Medulla oblongata (tissue), 1 donor: ENCODE results near the gene SAG.
"Not testable (repeated sequence)": the region's sequence is repeated elsewhere in the genome, so short reads cannot be mapped to it uniquely, and the experiment has no call there.

ENCODE experiments used
- DNase-seq: peaks from one replicate; pipeline ENCODE4 v3.0.0-alpha.2; 2015; ENCODE audit errors: extremely low spot score

SAG gene

DNA sequence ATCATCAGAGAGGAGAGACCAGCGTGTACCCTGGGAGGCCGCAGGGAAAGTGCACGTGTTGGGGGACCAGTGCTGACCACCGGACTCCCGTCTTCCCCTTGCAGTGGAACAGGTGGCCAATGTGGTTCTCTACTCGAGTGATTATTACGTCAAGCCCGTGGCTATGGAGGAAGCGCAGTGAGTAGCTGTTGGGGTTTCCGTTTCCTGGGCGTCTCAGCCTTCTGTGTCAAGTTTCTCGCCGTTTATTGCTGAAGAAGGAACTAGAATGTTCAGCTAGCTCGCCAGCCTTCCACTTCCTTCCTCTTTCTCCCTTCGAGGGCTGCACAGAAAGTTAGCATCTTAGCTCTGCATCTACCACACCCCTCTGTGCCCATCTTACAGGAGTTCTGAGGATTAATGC is 23.9 kb downstream of the SAG start:
- DNase-seq = peak; percentile 91

DNA sequence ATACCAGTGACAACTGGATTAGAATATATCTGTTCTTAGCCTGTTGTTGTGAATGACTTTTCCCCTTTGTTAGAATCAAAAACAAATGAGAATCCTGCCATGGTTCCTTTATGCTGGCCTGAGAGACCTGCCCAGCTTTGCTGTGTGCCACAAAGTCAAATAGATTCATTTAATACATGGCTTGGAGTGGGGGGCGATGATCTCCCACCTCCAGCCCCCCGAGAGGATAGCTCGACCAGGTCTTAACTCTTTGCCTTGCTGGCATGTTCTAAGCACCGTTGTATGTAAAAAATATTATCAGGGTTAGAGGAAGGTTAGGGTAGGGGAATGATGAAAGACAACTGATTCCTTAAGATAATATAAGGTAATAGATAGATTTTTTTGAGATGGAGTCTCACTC is 24.5 kb downstream of the SAG start:
- DNase-seq = no peak

DNA sequence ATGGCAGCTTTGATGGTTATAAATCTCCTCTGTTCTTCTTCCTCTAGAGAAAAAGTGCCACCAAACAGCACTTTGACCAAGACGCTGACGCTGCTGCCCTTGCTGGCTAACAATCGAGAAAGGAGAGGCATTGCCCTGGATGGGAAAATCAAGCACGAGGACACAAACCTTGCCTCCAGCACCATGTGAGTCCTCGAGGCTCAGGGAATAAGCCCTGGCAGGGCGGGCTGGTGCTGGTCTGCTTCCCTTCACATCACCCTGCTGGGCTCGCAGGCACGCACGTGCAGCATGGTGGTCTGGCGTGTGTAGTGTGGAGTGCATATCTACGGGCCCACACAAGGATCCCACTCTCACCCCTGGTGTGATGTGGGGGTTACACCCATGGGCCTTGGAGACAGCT is 27.3 kb downstream of the SAG start:
- DNase-seq = no peak

DNA sequence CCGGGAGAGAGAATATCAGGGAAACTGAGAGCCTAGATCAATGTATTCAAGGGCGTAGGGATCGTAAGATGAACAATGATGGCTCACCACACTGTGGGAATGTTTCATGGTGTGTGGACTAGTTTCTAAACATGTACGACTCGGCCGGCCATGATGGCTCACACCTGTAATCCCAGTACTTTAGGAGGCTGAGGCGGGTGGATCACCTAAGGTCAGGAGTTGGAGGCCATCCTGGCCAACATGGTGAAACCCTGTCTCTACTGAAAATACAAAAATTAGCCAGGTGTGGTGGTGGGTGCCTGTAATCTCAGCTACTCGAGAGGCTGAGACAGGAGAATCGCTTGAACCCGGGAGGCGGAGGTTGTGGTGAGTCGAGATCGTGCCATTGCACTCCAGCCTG is 28.5 kb downstream of the SAG start:
- not testable (repeated sequence) for DNase-seq

DNA sequence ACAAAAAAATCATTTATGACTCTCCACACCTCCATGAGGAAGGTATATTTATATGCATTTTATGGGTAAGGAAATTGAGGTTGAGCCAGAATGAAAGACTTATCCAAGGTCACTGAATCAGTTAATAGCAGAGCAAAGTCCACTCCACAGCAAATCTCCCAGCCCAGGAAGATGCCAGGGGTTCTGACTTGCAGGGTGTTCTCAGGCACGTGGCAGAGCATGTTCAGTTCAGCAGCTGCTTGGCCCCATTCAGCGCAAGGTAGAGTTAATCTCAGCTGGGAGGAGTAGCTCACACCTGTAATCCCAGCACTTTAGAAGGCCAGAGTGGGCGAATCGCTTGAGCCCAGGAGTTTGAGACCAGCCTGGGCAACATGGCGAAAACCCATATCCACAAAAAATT is 28.9 kb downstream of the SAG start:
- no peak for DNase-seq

DNA sequence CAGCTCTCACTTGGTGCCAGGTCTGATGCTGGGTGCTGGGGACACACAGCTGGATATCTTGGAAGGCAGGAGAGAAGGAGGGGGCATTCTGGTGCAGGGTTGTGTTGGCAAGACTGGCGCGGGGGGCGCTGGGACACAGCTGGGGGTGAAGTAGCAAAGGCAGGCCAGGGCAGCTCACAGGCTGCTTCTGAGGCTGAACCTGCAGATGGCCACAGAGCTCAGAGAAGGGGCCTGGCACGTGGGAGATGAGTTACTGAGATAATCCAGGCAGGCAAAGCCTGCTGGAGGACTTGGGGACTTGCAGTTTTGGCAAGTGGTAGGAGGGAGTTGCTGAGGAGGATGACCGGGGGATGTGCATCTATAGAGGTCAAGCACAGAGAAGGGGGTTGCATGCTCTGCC is 30.4 kb downstream of the SAG start:
- DNase-seq = no peak

DNA sequence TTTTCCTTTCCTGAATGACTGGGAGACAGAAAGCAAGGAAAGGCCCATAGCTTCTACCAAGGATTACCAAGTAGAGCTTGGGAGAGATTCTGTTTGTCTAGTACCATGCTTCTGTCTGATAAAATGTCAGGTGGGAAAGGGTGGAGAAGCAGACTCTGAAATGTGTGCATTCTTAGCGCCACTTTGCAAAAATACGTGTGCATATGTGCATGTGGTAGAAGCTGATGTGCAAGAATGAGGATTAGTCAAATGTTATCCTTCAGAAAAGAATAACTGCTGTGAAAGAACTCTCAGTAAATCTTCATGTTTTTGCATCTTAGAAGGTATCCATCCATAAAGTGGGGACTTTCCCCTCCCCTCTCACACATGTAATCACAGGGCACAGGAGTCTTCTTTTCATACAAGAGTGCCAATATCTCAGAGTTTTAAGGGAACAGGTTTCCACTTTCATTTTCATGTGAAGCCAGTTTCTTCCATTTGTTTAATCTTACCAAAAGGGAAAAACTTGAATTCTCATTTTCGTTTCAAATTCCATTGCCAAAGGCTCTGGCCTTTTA is 31.3 kb downstream of the SAG start:
- no peak for DNase-seq

DNA sequence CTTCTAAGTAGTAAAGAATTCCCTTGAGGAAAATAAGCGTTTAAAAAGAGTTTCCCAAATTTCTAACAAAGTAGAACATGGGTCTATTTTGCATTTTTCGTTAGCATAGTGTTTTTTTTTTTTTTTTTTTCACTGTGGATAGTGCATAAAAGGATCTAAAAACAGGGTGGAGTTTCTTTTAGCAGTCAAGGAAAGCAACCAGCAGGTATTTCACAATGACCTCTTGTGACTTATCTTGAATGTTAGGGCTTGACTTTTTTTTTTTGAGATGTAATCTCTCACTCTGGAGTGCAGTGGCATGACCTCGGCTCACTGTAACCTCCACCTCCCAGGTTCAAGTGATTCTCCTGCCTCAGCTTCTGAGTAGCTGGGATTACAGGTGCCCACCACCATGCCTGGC is 31.8 kb downstream of the SAG start:
- no peak for DNase-seq

DNA sequence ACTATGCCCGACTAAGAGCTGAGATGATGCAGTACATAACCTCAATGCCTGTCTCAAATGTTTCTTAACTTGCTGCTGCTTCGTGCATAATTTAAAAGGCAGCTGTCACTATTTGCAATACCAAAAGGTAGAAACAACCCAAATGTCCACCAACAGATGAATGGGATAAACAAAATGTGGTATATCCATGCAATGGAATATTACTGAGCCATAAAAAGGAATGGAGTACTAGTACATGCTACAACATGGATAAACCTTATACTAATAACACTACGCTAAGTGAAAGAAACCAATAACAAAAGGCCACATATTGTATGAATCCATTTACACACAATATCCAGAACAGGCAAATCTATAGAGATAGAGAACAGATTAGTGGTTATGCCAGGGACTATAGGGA is 33.7 kb downstream of the SAG start:
- DNase-seq = no peak

DNA sequence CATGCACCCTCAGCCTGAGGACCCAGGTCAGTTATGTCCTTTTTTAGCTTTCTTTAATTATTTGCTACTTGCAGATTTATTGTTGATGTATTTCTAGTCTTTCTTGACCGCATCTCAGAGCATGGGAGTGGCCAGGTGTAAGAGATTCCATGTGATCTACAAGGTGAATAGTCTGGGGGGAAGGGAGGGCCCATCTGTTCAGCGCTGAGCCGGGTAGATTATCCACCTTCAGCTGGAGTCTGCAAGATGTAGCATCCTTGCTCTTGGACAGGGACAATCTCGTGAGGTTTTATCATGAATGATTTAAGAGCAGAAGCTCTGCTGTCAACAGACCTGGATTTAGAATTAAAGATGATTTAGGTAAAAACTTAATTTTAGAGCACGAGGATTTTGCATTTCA is 34.7 kb downstream of the SAG start:
- no peak for DNase-seq

DNA sequence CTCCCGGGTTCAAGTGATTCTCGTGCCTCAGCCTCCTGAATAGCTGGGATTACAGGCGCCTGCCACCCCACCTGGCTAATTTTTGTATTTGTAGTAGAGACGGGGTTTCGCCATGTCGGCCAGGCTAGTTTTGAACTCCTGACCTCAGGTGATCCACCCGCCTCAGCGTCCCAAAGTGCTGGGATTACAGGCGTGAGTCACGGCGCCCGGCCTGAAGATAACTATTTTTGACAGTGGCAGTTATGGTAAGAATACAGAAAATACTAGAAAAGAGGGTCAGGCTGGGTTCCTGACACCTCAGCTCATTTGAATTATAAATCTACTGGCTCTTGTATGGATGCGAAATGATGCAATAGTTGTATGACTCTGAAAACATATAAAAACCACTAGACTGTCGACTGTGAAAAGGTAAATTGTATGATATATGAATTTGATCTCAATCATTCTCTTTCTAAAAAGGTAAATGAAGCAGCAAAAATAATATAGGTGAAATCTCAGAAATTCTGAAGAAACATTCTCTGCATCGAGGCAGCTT is 35.6 kb downstream of the SAG start:
- DNase-seq = no peak

DNA sequence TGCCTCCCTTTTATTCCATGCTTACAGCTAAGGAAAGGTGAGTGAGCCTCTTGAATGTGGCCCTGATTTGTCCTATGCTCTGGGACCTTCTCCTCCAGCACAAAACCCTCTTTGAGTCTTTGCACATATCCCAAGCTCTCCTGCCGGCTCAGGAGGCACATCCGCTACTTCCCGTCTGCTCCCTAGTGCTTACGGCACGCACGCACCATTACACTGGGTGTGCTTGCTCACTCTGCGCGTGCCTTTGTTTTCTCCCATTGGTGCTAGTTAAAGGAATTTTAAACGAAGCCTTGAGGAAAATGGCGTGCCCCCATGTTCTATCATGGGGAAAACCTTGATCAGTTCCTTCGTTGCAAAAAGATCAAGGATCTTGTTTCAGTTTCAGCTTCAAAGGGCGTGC is 38.8 kb downstream of the SAG start:
- no peak for DNase-seq

DNA sequence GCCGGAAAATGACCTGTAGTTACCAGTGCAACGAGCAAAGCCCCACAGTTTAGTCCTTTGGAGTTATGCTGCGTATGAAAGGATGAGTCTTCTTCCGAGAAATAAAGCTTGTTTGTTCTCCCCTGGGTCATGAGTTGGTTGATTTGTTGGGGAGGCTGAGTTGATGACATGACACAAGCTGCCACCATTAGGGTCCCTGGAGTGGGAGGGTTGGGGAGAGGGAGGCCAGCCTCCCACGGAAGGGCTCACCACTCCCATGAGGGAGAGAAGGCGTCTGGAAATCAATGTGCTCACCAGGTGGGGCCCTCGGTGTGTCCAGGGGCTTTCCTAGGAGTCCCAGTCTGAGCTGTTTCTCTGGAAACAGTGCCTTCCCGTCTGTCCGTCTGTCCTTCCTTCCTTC is 39.3 kb downstream of the SAG start:
- DNase-seq = peak; percentile 72

DNA sequence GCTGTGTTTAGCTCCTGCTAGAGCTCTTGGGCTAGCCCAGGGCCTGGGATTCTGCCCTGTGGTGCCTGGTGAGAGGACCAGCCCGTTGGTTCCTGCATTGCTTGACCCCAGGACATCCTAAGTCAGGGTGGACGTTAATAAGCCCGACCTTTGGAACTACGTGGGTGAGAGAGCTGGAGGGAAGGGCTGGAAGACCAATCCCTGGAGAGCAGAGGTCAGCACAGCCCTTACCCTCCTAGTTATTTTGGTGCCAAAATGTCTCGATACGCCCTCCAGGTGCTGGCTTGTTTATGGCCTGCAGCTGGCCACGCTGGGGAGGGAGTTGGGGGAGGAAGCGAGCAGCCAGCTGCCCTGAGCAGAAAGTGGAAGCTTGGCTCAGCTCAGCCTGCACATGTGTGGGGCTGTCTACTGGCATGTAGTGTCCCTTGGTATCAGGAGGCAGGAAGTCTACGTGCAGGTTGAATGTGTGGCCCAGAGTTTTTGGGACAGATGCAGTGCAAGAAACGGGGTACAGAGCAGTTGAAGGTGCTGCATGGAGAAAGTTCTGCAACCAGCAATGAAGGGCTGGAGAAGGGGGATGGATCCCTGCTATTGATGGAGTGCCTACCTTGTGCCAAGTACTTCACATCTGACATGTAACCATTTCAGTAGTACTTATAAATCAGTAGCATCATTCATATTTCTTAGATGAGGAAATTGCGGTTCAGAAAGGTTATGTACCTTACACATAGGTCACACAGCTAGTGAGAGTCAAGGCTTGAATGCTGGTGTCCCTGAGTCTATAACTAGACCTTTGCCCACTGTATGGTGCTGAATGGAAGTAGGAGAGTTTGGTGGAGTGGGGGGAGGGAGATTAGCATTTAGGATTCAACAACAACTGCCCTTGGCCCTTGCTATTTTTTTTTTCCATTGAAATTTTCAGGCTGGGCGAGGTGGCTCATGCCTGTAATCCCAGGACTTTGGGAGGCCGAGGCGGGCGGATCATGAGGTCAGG is 41.7 kb downstream of the SAG start:
- DNase-seq = peak; percentile 88

DNA sequence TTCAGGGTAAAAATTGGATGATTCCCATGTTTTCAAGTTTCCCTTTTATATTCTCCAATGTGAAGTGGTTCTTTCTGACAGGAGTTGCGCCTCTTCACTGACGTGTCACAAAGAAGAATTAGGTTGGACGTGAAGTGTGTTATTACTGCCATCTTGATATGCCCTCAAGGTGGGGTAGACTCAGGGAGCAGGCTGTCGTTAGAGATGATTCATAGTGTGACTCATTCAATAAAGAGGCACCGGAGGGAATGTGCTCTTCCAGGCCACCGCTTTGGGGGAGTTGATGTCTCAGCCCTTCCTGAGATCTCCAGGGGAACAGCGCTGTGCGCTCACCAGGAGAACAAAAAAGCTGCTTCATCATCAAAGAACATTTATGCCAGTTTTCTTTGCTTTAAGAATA is 43.1 kb downstream of the SAG start:
- DNase-seq = peak; percentile 61

DNA sequence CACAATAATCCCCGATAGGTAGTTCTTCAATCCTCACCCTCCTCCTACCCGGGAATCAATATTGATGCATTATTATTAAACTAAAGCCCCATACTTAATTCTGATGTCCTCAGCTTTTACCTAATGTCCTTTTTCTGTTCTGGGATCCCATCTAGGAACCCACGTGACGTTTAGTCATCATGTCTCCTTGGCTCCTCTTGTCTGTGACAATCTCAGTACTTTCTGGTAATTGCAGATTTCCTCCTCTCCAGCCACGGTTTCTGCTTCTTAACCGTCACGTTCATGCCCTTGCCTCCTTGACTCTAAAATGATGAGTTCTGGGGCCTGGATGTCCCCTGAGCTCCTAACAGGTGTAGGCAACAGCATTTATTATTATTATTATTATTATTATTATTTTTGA is 43.8 kb downstream of the SAG start:
- DNase-seq = no peak

DNA sequence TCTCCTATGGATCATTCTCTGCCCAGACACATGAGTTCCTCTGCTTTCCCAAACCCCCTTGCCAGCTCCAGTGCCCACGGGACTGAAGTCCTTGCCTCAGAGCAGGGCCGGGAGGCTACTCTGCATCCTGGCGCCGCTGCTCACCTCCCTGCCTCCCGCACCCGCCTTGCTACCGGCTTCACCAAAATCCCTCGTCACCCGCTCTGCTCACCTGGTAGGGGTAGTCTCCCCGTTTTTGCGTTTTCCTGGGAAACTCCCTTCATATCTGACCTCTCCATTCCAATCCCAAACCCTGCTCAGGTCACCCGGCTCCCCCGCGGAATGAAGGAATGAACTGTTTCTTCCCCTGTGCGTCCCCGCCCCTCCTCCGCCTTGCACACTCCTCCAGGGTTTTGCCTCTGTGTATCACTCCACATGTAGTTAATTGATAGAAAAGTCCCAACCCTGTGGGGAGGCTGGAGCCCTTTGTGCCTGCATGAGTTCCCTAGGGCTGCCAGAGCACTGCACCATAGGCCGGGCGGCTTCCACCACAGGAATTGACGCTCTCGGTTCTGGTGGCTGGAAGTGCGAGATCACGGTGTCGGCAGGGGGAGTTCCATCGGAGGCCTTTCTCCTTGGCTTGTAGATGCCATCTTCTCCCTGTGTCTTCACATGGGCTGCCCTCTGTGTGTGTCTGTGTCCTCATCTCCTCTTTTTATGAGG is 44.7 kb downstream of the SAG start:
- DNase-seq = no peak

DNA sequence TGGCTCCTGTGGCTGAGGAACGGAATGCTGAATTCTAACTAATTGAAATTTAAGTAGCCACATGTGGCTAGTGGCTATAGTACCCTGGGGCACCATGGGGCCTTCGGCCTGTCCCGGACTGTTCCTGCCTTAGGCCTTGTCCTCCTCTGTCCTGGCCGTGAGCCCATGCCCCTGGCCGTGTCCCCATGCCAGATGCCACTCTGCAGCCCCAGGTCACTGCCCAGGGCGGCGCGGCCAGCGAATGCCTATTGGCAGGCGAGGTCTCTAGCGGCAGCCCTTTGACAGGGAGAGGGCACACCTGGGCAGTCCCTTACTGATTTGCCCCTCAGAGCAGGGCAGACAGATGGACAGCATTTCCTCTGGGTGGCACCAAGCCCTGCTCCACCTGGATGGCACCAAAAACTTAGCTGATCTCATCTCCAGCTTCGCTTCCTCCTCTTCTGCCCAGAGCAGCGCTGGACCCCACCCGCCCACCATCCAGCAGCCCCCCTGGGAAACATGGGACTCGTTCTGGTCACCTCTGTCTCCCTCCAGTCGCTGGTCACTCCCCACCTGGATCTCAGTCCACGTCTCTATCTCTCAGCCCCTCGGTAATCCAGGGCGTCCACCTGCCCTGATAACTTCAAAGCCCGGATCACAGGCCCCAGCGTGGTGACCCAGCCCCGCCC is 45.6 kb downstream of the SAG start:
- no peak for DNase-seq

DNA sequence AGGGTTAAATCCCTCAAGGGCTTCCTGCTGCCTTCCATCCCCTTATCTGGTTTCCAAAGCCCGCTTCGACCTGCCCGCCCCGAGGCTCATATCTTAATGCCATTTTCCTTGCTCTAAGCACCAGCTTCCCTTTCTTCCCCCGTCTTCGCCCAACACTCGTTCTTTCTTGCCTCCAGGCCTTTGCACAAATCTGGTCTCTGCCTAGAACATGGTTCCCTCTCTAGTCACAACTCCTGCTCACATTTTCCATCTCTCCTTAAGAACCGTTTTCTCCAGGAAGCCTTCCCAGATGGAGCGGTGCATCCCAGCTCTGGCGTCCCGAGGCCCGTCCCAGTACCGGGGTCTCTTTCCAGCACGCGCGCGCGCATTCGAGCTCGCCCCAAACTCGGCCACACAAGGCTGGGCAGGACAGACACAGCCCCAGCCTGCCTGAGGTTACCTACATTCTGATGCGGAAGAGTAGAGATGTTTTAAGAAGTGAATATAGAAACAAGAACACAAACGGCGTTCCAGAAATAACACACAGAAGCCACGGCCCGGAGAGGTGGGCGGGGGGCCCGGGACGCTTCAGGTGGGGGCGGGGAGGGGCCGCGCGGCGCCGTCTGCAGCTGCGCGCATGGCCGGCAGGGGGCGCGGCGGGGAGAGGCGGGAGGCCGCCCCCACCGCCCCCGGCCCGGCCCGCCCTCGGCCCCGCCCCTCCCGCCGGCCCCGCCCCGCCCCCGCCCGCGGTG is 46.3 kb downstream of the SAG start, which contains the start of gene DGKD:
Gene DGKD (plus strand): TSS at position 726 of the 731 bp plus-strand sequence. CDS start 25 bp downstream, outside the sequence.
- DNase-seq = peak; percentile 71

DNA sequence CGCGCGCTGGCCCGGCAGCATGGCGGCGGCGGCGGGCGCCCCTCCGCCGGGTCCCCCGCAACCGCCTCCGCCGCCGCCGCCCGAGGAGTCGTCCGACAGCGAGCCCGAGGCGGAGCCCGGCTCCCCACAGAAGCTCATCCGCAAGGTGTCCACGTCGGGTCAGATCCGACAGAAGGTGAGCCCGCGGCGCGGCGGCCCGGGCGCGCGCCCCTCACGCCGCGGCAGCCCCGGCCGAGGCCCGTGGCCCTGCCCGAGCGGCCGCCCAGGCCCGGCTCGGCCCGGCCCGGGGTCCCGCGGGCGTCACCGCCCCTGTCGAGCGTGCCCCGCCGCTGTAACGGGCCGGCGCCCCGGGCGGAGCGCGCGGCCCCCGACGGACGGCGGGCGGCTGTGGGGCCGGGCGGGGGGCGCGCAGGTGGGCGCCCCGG is 46.9 kb downstream of the SAG start:
- no peak for DNase-seq

DNA sequence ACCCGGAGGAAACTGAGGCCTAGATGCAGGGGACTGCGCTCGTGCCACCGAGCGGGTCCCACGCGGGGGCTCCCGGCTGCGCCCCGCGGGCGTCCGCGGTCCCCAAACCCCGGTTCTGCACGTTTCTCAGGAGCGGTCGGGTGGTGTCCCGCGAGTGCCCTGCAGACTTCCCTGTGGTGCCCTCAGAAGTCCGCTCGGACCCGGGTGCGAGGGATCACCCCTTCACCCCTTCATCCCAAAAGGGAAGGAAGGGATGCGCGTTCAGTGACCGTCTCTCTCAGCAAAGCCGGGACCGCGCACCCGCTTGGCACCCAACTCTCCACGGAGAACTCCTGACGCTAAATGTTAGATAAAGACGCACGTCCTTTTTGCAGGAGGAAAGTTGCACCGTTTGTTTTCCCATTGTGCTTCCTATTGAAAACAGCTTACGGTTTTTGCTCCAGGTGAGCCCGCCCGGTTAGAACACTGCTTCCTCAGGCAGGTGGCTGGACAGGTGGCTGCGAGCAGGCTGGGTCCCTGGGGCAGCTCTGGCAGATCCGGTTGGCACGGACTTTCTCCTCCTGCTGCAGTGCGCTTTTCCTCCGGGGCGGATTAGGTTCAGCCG is 47.5 kb downstream of the SAG start:
- DNase-seq = no peak
